22Rv1 (cell line): ENCODE results near the gene PATJ.

Experiments
- CTCF ChIP-seq: fragments of 450-650 bp; IDR thresholded peaks from 2 replicates; pipeline ENCODE4 v1.5.1; 2017; ENCODE audit warnings: mild to moderate bottlenecking
- ZFX ChIP-seq: fragments of 450-650 bp; IDR thresholded peaks from 2 replicates; pipeline ENCODE4 v1.6.1; 2017; ENCODE audit warnings: antibody characterized with exemption, borderline replicate concordance

DNA sequence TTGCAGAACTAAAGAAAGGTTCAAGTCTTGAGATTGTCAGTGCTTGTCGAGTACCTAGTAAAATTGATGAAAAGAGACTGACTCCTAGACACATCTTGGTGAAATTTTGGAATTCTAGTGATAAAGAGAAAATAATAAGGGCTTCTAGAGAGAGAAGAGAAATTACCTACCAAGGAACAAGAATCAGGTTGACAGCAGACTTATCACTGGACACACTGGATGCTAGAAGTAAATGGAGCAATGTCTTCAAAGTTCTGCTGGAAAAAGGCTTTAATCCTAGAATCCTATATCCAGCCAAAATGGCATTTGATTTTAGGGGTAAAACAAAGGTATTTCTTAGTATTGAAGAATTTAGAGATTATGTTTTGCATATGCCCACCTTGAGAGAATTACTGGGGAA is 468.7 kb downstream of the PATJ start:
- TF ChIP-seq CTCF (no peak), ZFX (no peak)
